Lower leg skin (tissue), 3 donors: Measurements from ENCODE around the gene SCTR.

Source experiments
- CTCF ChIP-seq, 3 donors: fragments of 450-650 bp; IDR thresholded peaks; one replicate each; pipeline ENCODE4 v1.5.1; 2016; ENCODE audit warnings: antibody characterized with exemption in 3 of 3, mild to moderate bottlenecking in 3 of 3, moderate library complexity in 2 of 3
- POLR2A ChIP-seq, 2 donors: fragments of 450-650 bp; IDR thresholded peaks; one replicate each; pipeline ENCODE4 v1.6.1; 2016 to 2017; ENCODE audit warnings: antibody characterized with exemption in 2 of 2, mild to moderate bottlenecking in 1 of 2, moderate library complexity in 1 of 2

- TF ChIP-seq CTCF (IDR thresholded peaks at IDR 0.05) (no peak), POLR2A (IDR thresholded peaks at IDR 0.05) (no peak)
Measured at GRCh38 chr2:119550346-119550745, 26.1 kb upstream of the SCTR start.
